Measurements from ENCODE around the gene TTLL6. TPM values are rescaled to one million over a fixed set of nuclear protein-coding genes. Genes with fewer than 3 reads are reported as not detected.

The TTLL6 gene
- total RNA-seq, 1 experiment from 2014 or later: 2.4 TPM

DNA sequence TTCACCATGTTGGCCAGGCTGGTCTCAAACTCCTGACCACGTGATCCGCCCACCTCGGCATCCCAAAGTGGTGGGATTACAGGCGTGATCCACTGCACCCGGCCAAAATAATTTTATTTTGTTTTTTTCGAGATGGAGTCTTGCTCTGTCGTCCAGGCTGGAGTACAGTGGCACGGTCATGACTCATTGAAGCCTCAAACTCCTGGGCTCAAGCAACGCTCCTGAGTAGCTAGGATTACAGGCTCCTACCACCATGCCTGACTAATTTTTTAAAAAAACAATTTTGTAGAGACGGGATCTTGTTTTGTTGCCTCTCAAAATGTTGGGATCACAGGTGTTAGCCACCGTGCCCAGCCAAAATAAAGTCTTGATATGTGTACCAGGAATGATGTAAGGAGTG lies 2.4 kb upstream of the TTLL6 start:
- no peak overlapping the region for H4K8ac ChIP-seq (replicated peaks; ENCODE audit: insufficient read length, low read depth, low read length)
- peak overlapping the region in 1 of 3 experiments; percentile 98; a peak in 3 of 7 replicates for H3K27ac Mint-ChIP-seq
- H2BK12ac ChIP-seq (ENCODE audit: insufficient read length, low read depth, low read length): no peak overlapping the region
- no peak overlapping the region for H3K4ac ChIP-seq (ENCODE audit: low read depth, low read length)
- H3K23ac ChIP-seq (ENCODE audit: insufficient read length, low read depth, low read length): no peak overlapping the region
- no peak for DNase-seq
- no peak overlapping the region for H4K5ac ChIP-seq (ENCODE audit: insufficient read length, low read depth, low read length)
- H2AK5ac ChIP-seq (ENCODE audit: insufficient read length, low read length): no peak overlapping the region
- no peak overlapping the region for H3K4me2 ChIP-seq (ENCODE audit: insufficient read depth, insufficient read length, low read length)
- no peak overlapping the region for H2BK120ac ChIP-seq (ENCODE audit: low read depth, low read length, poor library complexity, severe bottlenecking)
- no peak overlapping the region for H3K56ac ChIP-seq (ENCODE audit: insufficient read length, low read depth, low read length)
- H2BK20ac ChIP-seq (ENCODE audit: low read depth, low read length, poor library complexity, severe bottlenecking): no peak overlapping the region
- H3K27me3 Mint-ChIP-seq (ENCODE audit: low read depth): peaks cover 22% of the 10 kb centered on the region
- no peak overlapping the region for H3T11ph ChIP-seq (ENCODE audit: low read length)
- H2AFZ ChIP-seq (ENCODE audit: low read length): no peak overlapping the region
- H3K4me1 ChIP-seq (ENCODE audit: insufficient read depth, low read length): peaks cover 7% of the 10 kb centered on the region; the same call in 1 of the 2 replicates
- no peaks in the 10 kb centered on the region for H4K20me1 ChIP-seq (ENCODE audit: control insufficient read depth, insufficient read depth, insufficient read length)
- H3K27me3 ChIP-seq (ENCODE audit: insufficient read depth, low read length): no peaks in the 10 kb centered on the region
- no peak overlapping the region for H4K91ac ChIP-seq (ENCODE audit: insufficient read length, low read depth, low read length)
- H3K36me3 Mint-ChIP-seq (ENCODE audit: insufficient read depth in 1 of 3, low read depth in 3 of 3): peaks cover 0 to 2% (median 0%) of the 10 kb centered on the region in 3 experiments; a peak in 1 of 7 replicates
- no peak overlapping the region for H3K4me3 Mint-ChIP-seq
- no peaks in the 10 kb centered on the region for H3K79me2 ChIP-seq (ENCODE audit: insufficient read depth, low read length)
- H3K9me3 ChIP-seq (ENCODE audit: control insufficient read depth, low read depth, low read length): no peaks in the 10 kb centered on the region
- H3K14ac ChIP-seq (ENCODE audit: insufficient read depth, low read length): no peak overlapping the region
- TF ChIP-seq, protein P1, sequence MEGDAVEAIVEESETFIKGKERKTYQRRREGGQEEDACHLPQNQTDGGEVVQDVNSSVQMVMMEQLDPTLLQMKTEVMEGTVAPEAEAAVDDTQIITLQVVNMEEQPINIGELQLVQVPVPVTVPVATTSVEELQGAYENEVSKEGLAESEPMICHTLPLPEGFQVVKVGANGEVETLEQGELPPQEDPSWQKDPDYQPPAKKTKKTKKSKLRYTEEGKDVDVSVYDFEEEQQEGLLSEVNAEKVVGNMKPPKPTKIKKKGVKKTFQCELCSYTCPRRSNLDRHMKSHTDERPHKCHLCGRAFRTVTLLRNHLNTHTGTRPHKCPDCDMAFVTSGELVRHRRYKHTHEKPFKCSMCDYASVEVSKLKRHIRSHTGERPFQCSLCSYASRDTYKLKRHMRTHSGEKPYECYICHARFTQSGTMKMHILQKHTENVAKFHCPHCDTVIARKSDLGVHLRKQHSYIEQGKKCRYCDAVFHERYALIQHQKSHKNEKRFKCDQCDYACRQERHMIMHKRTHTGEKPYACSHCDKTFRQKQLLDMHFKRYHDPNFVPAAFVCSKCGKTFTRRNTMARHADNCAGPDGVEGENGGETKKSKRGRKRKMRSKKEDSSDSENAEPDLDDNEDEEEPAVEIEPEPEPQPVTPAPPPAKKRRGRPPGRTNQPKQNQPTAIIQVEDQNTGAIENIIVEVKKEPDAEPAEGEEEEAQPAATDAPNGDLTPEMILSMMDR (conservative IDR thresholded peaks at IDR 0.05): no peak
- no peak overlapping the region for H3K18ac ChIP-seq (ENCODE audit: insufficient read length, low read depth, low read length)
- no peak overlapping the region for H2BK5ac ChIP-seq (ENCODE audit: insufficient read length, low read length)
- H3K23me2 ChIP-seq (ENCODE audit: insufficient read length, low read depth, low read length, poor library complexity, severe bottlenecking): no peaks in the 10 kb centered on the region
- H3K9ac ChIP-seq (ENCODE audit: extremely low read depth, insufficient read length, low read length): no peak overlapping the region
- WGBS (ENCODE audit: extremely low coverage, insufficient read length, low lambda C conversion rate): no CpG with 5 or more reads among the region's 11 CpGs
- no peaks in the 10 kb centered on the region for H3K79me1 ChIP-seq (ENCODE audit: insufficient read depth, low read depth, low read length, poor library complexity, severe bottlenecking)
- no peak overlapping the region for H3K27ac ChIP-seq (ENCODE audit: insufficient read length, low read depth, low read length)
- H2BK15ac ChIP-seq (ENCODE audit: low read depth, low read length): no peak overlapping the region
- no peaks in the 10 kb centered on the region for H3K9me3 Mint-ChIP-seq
- peaks cover 23 to 43% of the 10 kb centered on the region in 2 experiments for H3K4me1 Mint-ChIP-seq

Measured in H9 (cell line).